ENCODE results near the gene MAS1.
"Not testable (repeated sequence)": the region's sequence is repeated elsewhere in the genome, so short reads cannot be mapped to it uniquely, and the experiment has no call there.

Gene MAS1

DNA sequence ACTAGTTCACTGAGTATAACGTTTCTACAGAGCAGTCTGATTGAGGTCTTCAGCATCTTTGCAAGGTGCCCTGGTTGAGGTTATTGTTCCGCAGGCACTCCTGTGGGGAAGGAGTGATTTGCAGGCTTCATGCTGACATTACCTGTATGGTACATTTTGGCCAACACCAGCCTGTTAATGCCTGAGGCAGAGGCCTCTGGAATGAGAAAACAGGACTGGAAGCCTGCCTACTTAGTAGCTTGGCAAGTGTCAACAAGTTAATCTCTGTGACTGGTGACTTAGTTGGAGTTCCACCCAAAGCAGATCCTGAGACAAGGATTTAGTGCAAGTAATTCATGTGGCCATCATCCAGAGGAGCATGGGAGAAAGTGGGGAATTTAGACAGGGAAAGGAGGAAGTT lies 24.6 kb downstream of the MAS1 start:
- in situ Hi-C loops (cut with HindIII; ENCODE audit: low sequenced_read_pairs): no loop called here

DNA sequence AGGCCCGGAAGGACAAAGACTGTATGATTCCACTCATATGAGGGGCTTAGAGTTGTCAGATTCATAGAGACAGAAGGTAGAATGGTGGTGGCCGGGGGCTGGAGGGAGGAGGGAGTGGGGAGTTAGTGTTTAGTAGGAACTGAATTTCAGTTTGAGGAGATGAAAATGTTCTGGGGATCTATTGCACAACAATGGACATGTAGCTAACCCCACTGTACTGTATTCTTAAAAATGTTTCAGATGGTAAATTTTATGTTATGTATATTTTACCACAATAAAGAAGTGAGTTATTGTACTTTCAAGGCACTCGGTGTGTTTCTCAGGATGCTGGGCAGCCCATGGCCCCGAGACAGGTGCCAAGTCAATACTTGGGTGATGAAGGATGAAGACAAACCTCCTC lies 25.4 kb downstream of the MAS1 start:
- in situ Hi-C loops (cut with HindIII; ENCODE audit: low sequenced_read_pairs): no loop called here

DNA sequence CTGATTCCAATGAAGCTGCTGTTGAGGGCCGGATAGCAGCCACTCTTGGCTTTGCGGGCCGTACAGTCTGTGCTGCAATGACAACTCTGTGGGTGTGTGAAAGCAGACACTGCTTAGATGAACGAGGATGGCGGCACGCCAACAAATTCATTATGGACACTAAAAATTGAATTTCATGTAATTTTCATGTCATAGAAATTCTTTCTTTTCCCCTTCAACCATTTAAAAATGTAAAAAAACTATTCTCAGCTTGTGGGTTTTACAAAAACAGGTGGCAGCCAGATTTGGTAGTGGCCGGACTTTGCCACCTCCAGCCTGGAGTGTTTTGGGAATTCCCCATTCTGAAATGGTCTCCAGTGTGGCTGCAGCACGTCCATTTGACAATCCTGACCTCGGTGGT lies 26.0 kb downstream of the MAS1 start:
- in situ Hi-C loops (cut with HindIII; ENCODE audit: low sequenced_read_pairs): no loop called here

DNA sequence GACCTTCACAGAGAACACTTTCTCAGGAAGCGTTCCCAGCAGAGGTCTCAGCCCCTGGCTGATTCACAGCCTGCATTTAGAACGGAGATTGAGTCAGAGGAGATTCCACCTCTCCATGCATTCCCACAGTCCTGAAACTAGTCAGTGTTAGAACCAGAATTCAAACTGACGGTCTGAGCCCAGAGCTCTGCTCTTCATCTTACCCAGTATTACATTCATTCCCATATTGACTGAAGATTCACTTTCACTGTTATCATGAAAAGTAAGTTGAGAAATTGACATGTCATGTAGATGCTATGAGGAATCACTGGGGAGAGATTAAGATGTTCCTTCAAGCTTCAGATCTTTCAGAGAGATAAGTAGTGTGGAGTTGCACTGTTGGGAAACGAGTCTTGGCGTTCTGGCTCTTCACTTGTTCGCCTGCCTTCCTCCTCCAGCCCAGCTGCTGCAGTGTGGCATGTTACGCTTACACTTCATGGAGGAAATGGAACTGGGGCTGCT lies 28.3 kb downstream of the MAS1 start:
- in situ Hi-C loops (cut with HindIII; ENCODE audit: low sequenced_read_pairs): no loop called here

DNA sequence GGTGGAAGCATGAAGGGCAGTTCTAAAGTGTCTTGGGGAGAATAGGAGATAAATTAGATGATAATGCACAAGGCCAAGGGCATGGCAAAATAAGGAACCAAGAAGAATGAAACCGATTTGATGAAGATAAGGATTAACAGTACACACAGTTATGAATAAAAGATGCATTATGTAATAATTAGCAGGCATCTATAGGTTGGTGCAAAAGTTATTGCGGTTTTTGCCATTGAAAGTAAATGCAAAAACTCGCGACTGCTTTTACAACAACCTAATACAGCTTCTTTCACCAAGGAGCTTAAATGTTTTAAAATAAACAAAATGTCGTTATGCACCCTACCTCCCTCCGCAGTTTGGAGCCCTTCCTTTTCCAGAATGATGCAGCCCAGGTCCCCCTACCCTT lies 29.0 kb downstream of the MAS1 start:
- in situ Hi-C loops (cut with HindIII; ENCODE audit: low sequenced_read_pairs): no loop called here

DNA sequence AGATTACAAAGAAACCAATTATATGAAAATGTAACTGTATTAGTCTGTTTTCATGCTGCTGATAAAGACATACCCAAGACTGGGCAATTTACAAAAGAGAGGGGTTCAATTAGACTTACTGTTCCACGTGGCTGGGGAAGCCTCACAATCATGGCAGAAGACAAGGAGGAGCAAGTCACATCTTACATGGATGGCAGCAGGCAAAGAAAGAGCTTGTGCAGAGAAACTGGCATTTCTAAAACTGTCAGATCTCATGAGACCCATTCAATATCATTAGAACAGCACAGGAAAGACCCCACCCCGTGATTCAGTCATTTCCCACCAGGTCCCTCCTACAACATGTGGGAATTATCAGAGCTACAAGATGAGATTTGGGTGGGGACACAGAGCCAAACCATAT lies 33.4 kb downstream of the MAS1 start:
- in situ Hi-C loops (cut with HindIII; ENCODE audit: low sequenced_read_pairs): not testable (repeated sequence)

DNA sequence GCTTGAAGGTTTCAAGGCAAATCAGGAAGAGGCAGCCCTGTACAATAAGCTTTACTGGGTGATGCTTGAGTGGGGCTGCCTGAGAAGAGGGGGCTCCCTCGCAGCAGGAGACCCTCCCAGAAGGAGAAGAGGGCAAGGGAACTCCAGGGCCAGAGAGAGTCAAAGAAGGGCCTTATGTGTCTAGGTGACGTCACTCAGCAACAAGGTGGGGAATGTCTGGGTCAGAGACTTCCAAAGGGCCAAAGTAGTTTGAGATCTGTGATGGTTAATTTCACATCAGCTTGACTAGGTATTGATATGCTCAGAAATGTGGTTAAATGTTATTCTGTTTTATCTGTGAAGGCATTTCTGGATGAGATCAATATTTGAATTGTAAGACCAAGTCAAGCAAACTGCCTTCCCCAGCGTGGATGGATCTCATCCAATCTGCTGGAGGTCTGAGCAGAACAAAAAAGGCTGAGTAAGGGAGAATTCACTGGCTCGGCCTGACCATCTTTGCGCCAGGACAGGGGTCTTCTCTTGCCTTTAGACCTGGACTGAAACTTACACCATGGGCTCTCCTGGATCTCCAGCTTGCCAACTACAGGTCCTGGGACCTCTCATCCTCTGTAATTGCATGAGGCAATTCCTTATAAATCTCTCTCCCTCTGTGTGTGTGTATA lies 35.9 kb downstream of the MAS1 start:
- in situ Hi-C loops (cut with HindIII; ENCODE audit: low sequenced_read_pairs): no loop called here

DNA sequence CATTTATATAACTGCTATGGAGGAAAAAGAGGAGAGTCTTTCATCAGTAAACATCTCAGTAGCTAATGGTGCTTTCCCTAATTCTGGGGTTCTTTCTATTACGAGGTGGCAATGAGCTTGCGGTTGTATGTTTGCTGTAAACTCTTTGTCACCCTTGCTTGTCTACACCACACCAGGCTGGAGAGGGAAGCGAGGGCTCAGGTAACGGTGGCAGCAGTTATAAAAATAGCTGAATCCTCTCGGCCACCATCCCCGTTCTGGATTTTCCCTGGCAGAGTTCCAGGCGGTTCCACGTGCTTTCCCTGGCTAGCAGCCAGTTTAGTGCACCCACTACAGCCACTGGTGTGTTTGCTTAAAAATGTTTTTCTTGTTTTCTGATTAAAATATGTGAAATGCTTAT lies 39.0 kb downstream of the MAS1 start:
- in situ Hi-C loops (cut with HindIII; ENCODE audit: low sequenced_read_pairs): no loop called here

DNA sequence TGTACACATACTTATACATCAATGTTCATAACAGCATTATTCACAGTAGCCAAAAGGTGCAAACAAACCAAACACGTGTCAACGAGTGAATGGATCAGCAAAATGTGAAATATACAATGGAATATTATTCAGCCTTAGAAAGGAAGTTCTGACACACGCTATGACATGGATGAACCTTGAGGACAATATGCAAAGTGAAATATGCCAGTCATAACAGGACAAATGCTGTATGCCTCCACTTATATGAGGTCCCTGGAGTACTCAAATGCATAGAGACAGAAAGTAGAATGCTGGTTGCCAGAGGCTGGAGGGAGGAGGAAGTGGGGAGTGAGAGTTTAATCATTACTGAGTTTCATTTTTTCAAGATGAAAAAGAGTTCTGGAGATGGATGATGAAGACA lies 40.3 kb downstream of the MAS1 start:
- in situ Hi-C loops (cut with HindIII; ENCODE audit: low sequenced_read_pairs): no loop called here

DNA sequence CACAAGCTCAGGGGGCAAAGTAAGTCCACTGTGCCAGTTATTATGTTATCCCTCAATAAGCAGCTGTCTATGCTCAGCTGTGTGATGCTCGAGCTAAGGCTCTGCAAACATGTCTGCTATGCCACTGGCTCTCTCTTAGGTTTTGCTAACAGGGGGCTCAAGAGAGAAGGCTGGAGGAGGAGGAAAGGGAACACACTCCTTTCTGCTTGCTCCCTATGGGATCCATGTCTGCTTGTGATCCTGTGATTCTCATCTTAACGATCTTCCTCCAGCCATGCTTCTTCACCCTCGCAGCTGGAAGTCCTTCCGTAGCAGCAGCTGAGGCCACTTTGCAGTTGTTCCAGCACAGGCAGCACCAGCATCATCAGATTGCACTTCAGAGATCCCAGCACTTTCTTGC lies 41.1 kb downstream of the MAS1 start:
- in situ Hi-C loops (cut with HindIII; ENCODE audit: low sequenced_read_pairs): no loop called here

DNA sequence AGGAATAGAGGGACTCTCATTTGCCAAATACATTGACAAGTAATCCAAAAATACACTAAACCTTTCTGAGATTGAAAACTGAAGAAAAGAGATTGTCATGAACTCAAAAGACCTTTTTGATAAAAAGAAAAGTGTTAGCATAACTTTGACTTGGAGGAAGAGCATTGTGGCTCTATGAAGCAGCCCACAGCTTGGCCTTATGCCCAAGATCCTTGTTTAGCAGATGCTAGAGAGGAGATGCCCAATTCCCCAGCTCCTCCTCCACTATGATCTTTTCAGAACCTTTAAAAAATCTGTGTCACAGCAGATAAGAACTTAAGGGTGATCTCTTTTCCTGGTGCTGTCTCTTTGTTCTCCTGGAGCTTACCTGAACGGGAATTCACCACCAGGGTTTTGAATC lies 42.3 kb downstream of the MAS1 start:
- in situ Hi-C loops (cut with HindIII; ENCODE audit: low sequenced_read_pairs): no loop called here

DNA sequence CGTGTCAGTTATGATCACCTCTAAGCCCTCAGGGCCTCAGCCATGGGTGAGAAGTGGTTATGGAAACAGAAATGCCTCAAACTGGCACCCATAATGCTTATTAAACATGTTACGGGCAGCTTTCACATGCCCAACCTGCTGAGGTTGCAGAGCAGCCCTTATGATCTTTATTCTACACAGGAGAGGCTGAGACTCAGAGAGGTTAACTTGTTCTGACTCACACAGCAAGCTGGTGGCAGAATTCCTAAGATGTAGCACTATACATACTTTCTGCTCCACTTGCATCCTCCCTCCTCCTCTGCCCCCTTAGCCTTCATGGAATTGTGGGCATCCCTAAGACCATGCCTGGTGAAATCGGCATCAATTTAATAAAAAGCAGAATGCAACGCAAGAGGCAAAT lies 43.4 kb downstream of the MAS1 start:
- in situ Hi-C loops (cut with HindIII; ENCODE audit: low sequenced_read_pairs): no loop called here

DNA sequence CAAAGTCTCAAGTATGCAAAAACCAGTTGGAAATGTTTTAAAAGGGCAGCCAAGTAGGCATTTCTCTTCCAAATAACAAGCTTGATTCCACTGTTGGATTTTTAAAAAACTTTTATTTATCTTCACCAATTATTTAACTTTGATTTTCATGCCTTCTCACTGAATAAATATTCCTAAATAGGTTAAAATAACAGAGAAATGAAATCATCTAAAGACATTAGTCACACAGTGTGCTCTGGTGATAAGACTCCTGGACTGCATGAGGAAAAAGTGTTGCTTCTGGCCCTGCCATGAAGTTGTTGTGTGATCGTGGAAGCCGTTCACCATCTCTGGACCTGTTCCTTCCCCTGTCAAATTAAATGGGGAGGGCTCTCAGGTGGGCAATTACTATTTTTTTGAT lies 44.3 kb downstream of the MAS1 start:
- in situ Hi-C loops (cut with HindIII; ENCODE audit: low sequenced_read_pairs): no loop called here

DNA sequence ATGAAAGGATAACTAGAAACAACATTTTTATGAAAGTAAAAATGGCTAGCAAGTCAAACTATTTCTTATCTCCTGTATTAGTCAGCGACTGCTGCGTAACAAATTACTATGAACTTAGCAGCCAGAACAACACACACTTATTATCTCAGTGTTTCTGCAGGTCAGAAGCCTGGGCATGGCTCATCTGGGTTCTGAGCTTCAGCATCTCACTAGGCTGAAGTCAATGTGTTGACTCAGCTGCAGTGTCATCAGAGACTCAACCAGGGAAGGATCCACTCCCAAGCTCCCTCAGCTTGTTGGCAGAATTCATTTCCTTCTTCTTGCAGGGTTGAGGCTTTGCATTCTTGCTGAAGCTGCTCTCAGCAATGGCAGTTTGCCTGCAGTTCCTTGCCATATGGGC lies 44.8 kb downstream of the MAS1 start:
- in situ Hi-C loops (cut with HindIII; ENCODE audit: low sequenced_read_pairs): no loop called here

DNA sequence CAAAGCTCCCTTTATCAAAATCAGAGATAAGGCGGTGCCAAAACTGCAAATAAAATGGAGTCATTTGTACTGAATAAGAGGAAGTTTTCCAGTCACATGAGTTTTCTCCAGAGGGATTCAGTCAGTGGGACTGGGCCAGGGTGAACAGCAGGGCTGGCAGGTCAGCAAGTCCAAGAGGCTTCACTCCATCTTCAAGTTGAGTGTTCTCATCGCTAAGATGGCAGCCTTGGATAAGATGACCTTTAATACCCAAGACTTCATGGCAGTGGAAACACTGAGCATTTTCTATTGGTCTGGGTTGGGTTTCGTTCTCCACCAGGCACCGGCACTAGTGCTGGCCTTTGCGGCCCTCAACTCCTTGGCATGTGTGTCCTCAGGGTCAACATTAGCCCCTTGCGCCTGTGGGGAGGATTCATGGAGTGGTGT lies 48.8 kb downstream of the MAS1 start:
- in situ Hi-C loops (cut with HindIII; ENCODE audit: low sequenced_read_pairs): no loop called here

Measured in endothelial cell of hepatic sinusoid (primary cell).